ENCODE measurements around the gene CCN6.

CCN6 gene

DNA sequence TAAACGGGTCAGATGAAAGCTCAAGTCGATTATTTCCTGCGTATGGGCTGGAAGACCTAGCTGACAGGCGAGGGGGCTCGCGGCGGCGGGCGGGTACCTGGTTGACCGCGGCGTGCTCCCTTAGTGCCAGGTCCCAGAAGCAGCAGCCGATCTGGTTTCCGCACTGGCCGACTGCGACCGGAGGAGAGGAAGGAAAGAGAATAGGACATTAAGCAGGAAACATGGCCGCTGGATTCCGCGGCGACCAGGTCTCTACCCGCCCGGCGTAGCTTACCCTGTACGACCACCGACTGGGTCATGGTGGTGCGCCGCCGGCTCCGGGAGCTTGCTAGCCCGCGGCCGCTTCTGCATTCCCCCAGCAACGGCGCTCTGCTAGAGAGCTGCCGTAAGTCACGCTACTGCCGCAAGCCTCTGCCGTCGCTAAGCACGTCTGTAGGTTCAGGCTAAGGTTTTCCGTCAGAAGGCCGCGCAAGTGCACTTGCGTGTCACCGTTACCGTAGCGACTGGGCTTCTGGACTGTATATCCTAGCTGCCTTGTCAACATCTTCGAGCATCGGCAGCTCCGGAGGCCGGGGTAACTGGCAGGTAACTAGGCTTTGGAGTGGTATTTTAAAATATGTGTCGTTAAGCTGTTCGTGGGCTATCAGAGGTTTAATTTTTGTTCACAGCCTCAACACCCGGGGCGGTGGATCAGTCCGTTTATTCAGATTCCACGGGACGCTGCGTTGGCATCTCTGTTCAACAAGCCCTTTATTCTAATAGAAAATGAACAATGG is 33.4 kb downstream of the CCN6 start, which contains the start of the genes FAM229B and TUBE1 (continued):
- TF ChIP-seq HIC1 (tag by site-specific recombination; IDR thresholded peaks at IDR 0.05) (no peak), ZBTB48 (tag by site-specific recombination; IDR thresholded peaks at IDR 0.05) (peak; percentile 96), ZBTB26 (tag by site-specific recombination; optimal IDR thresholded peaks at IDR 0.05) (peak; percentile 68), ZNF501 (tag by site-specific recombination; IDR thresholded peaks at IDR 0.05) (peak; percentile 75; the same call in 1 of the 2 replicates), YY1 (tag by site-specific recombination; IDR thresholded peaks at IDR 0.05) (peak; percentile 67; the same call in 1 of the 2 replicates), ZNF600 (tag by site-specific recombination; IDR thresholded peaks at IDR 0.05) (peak; percentile 63), KLF16 (tag by site-specific recombination; IDR thresholded peaks at IDR 0.05) (peak; percentile 23; the same call in 1 of the 2 replicates), REST (tag by site-specific recombination; IDR thresholded peaks at IDR 0.05) (peak; percentile 76; the same call in 1 of the 2 replicates), SALL2 (tag by site-specific recombination; IDR thresholded peaks at IDR 0.05; ENCODE audit: borderline replicate concordance) (no peak), ZNF157 (tag by site-specific recombination; IDR thresholded peaks at IDR 0.05) (no peak), SP7 (tag by site-specific recombination; IDR thresholded peaks at IDR 0.05) (peak; percentile 70), ZNF335 (tag by site-specific recombination; conservative IDR thresholded peaks at IDR 0.05) (peak; percentile 90), ZNF670 (tag by site-specific recombination; IDR thresholded peaks at IDR 0.05; ENCODE audit: low read depth) (no peak), ZNF2 (tag by site-specific recombination; IDR thresholded peaks at IDR 0.05) (peak; percentile 59; the same call in 1 of the 2 replicates), ZNF610 (tag by site-specific recombination; IDR thresholded peaks at IDR 0.05; ENCODE audit: borderline replicate concordance) (peak; percentile 57; the same call in 1 of the 2 replicates), ZNF843 (tag by site-specific recombination; IDR thresholded peaks at IDR 0.05) (peak; percentile 43; the same call in 1 of the 2 replicates), TRIM28 (IDR thresholded peaks at IDR 0.05; ENCODE audit: borderline replicate concordance, low read length) (peak; percentile 84), ZBTB20 (tag by site-specific recombination; IDR thresholded peaks at IDR 0.05) (peak; percentile 92), ZNF394 (tag by site-specific recombination; IDR thresholded peaks at IDR 0.05; ENCODE audit: borderline replicate concordance) (peak; percentile 9; the same call in 1 of the 2 replicates), ZBTB8A (tag by site-specific recombination; IDR thresholded peaks at IDR 0.05) (0 out of 2 replicates have a peak, but pooled peaks have one; percentile 7)
- TF ChIP-seq, protein P1, sequence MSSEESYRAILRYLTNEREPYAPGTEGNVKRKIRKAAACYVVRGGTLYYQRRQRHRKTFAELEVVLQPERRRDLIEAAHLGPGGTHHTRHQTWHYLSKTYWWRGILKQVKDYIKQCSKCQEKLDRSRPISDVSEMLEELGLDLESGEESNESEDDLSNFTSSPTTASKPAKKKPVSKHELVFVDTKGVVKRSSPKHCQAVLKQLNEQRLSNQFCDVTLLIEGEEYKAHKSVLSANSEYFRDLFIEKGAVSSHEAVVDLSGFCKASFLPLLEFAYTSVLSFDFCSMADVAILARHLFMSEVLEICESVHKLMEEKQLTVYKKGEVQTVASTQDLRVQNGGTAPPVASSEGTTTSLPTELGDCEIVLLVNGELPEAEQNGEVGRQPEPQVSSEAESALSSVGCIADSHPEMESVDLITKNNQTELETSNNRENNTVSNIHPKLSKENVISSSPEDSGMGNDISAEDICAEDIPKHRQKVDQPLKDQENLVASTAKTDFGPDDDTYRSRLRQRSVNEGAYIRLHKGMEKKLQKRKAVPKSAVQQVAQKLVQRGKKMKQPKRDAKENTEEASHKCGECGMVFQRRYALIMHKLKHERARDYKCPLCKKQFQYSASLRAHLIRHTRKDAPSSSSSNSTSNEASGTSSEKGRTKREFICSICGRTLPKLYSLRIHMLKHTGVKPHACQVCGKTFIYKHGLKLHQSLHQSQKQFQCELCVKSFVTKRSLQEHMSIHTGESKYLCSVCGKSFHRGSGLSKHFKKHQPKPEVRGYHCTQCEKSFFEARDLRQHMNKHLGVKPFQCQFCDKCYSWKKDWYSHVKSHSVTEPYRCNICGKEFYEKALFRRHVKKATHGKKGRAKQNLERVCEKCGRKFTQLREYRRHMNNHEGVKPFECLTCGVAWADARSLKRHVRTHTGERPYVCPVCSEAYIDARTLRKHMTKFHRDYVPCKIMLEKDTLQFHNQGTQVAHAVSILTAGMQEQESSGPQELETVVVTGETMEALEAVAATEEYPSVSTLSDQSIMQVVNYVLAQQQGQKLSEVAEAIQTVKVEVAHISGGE (tag by site-specific recombination; conservative IDR thresholded peaks at IDR 0.05; ENCODE audit: low read depth) = peak; percentile 45; the same call in 1 of the 2 replicates
- TF ChIP-seq, protein P2, sequence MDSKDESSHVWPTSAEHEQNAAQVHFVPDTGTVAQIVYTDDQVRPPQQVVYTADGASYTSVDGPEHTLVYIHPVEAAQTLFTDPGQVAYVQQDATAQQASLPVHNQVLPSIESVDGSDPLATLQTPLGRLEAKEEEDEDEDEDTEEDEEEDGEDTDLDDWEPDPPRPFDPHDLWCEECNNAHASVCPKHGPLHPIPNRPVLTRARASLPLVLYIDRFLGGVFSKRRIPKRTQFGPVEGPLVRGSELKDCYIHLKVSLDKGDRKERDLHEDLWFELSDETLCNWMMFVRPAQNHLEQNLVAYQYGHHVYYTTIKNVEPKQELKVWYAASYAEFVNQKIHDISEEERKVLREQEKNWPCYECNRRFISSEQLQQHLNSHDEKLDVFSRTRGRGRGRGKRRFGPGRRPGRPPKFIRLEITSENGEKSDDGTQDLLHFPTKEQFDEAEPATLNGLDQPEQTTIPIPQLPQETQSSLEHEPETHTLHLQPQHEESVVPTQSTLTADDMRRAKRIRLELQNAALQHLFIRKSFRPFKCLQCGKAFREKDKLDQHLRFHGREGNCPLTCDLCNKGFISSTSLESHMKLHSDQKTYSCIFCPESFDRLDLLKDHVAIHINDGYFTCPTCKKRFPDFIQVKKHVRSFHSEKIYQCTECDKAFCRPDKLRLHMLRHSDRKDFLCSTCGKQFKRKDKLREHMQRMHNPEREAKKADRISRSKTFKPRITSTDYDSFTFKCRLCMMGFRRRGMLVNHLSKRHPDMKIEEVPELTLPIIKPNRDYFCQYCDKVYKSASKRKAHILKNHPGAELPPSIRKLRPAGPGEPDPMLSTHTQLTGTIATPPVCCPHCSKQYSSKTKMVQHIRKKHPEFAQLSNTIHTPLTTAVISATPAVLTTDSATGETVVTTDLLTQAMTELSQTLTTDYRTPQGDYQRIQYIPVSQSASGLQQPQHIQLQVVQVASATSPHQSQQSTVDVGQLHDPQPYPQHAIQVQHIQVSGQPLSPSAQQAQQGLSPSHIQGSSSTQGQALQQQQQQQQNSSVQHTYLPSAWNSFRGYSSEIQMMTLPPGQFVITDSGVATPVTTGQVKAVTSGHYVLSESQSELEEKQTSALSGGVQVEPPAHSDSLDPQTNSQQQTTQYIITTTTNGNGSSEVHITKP (tag by site-specific recombination; IDR thresholded peaks at IDR 0.05) = peak; percentile 98
- TF ChIP-seq, protein P3, sequence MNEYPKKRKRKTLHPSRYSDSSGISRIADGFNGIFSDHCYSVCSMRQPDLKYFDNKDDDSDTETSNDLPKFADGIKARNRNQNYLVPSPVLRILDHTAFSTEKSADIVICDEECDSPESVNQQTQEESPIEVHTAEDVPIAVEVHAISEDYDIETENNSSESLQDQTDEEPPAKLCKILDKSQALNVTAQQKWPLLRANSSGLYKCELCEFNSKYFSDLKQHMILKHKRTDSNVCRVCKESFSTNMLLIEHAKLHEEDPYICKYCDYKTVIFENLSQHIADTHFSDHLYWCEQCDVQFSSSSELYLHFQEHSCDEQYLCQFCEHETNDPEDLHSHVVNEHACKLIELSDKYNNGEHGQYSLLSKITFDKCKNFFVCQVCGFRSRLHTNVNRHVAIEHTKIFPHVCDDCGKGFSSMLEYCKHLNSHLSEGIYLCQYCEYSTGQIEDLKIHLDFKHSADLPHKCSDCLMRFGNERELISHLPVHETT (tag by site-specific recombination; IDR thresholded peaks at IDR 0.05) = 0 out of 2 replicates have a peak, but pooled peaks have one; percentile 11

All from HEK293 (cell line).